GM12878 (cell line): ENCODE data around the gene TSHZ1. TPM values are rescaled to one million over a fixed set of nuclear protein-coding genes. Genes with fewer than 3 reads are reported as not detected.

Experiments
- ATAC-seq: fragments of 200-7000 bp; cut with Tn5 transposase; 3 replicates; pipeline ENCODE4 v1.9.1; 2020; ENCODE audit warnings: mild to moderate bottlenecking, moderate library complexity
- BruUV-seq: library from RNA; stranded (reverse); fragments of 400-500 nt; replicated peaks from 2 replicates; lab custom pipeline; 2021; lab: Mats Ljungman, UMichigan
- CTCF ChIA-PET: fragments of 300-600 bp; sonication (Branson Sonifier 250); formaldehyde crosslinking; extraction: SDS; loops from one replicate; lab custom pipeline; 2021; ENCODE audit warnings: inconsistent platforms; lab: Yijun Ruan, JAX
- POLR2A ChIA-PET: fragments of 350-600 bp; formaldehyde crosslinking; extraction: SDS; loops from one replicate; lab custom pipeline; 2021; ENCODE audit warnings: inconsistent platforms; lab: Charles Lee
- RAD21 ChIA-PET: fragments of 300-600 bp; sonication (Branson Sonifier 250); formaldehyde crosslinking; loops from one replicate; lab custom pipeline; 2023; ENCODE audit warnings: antibody characterized with exemption; ENCODE audit not compliant: unreplicated experiment; lab: Charles Lee
- SMC1A ChIA-PET: fragments of 300-600 bp; sonication (Branson Sonifier 250); formaldehyde crosslinking; loops from one replicate; lab custom pipeline; 2023; ENCODE audit not compliant: unreplicated experiment, uncharacterized antibody; lab: Charles Lee
- DNase-seq: peaks from one replicate; pipeline ENCODE4 v3.0.0-alpha.2; 2011; ENCODE audit warnings: low read depth, low spot score
- FAIRE-seq: peaks from 3 replicates; lab custom pipeline; 2011; peaks lifted over from hg19 to GRCh38; lab: Jason Lieb, UNC
- H2AFZ ChIP-seq: 2 replicates; pipeline ENCODE4 v1.6.0; 2011; ENCODE audit warnings: low read depth, low read length, control low read depth; ENCODE audit not compliant: control insufficient read depth
- H3K27ac ChIP-seq: 2 replicates; pipeline ENCODE4 v1.5.1; 2011; ENCODE audit warnings: control low read depth; ENCODE audit not compliant: control insufficient read depth, insufficient read depth
- H3K27me3 ChIP-seq, 2 experiments: replicated peaks in 1 of 2; 2 replicates each; pipeline versions ENCODE4 v1.6.0 to v1.6.1; 2011; ENCODE audit warnings: low read length in 1 of 2; ENCODE audit not compliant: control insufficient read depth in 2 of 2, insufficient read depth in 2 of 2
- H3K36me3 ChIP-seq, 2 experiments: 2 replicates each; pipeline ENCODE4 v1.5.1; 2011; ENCODE audit warnings: low read length in 1 of 2; ENCODE audit not compliant: control insufficient read depth in 2 of 2, insufficient read depth in 2 of 2
- H3K4me1 ChIP-seq: 2 replicates; pipeline ENCODE4 v1.6.1; 2011; ENCODE audit warnings: mild to moderate bottlenecking, low read length, moderate library complexity, mixed read lengths; ENCODE audit not compliant: control insufficient read depth, insufficient read depth
- H3K4me2 ChIP-seq: 2 replicates; pipeline ENCODE4 v1.6.0; 2011; ENCODE audit warnings: control low read depth; ENCODE audit not compliant: control insufficient read depth, insufficient read depth
- H3K4me3 ChIP-seq: fragments of 200-600 bp; sonication (generic); 2 replicates; pipeline ENCODE4 v1.5.1; 2016
- H3K79me2 ChIP-seq: 2 replicates; pipeline ENCODE4 v1.6.0; 2011; ENCODE audit warnings: low read length; ENCODE audit not compliant: control insufficient read depth, insufficient read depth
- H3K9ac ChIP-seq: 2 replicates; pipeline ENCODE4 v1.8.0; 2011; ENCODE audit warnings: low read length, control low read depth, mixed read lengths; ENCODE audit not compliant: control insufficient read depth, insufficient read depth
- H3K9me3 ChIP-seq: replicated peaks from 3 replicates; pipeline ENCODE4 v1.5.1; 2011; ENCODE audit warnings: mild to moderate bottlenecking, low read length; ENCODE audit not compliant: control insufficient read depth, insufficient read depth
- H4K20me1 ChIP-seq: 2 replicates; pipeline ENCODE4 v1.6.0; 2011; ENCODE audit not compliant: control insufficient read depth, insufficient read depth
- BCL11A ChIP-seq: IDR thresholded peaks from 2 replicates; pipeline ENCODE4 v1.6.1; 2011; ENCODE audit warnings: low read depth, low read length
- CBFB ChIP-seq: IDR thresholded peaks from 2 replicates; pipeline ENCODE4 v1.6.1; 2016; ENCODE audit warnings: antibody characterized with exemption, low read depth
- EED ChIP-seq: sonication (generic); IDR thresholded peaks from 2 replicates; pipeline ENCODE4 v1.6.1; 2016; ENCODE audit warnings: antibody characterized with exemption, low read depth
- EZH2 ChIP-seq: IDR thresholded peaks from 2 replicates; pipeline ENCODE4 v1.6.1; 2012; ENCODE audit warnings: low read depth, mild to moderate bottlenecking, control low read depth, inconsistent platforms, low read length, borderline replicate concordance; ENCODE audit not compliant: control insufficient read depth
- FOS ChIP-seq: IDR thresholded peaks from 3 replicates; pipeline ENCODE4 v1.6.1; 2011; ENCODE audit warnings: borderline replicate concordance; ENCODE audit not compliant: insufficient read length; ENCODE audit errors: extremely low read depth
- NFYB ChIP-seq: IDR thresholded peaks from 2 replicates; pipeline ENCODE4 v1.6.1; 2011; ENCODE audit warnings: low read depth, mild to moderate bottlenecking, low read length, improper control_type of control experiment, moderate library complexity; ENCODE audit not compliant: insufficient read depth
- POLR2A ChIP-seq: IDR thresholded peaks from 2 replicates; pipeline ENCODE4 v1.6.1; 2011; ENCODE audit warnings: low read depth, mild to moderate bottlenecking, low read length
- SUZ12 ChIP-seq: fragments of 200-600 bp; sonication (generic); IDR thresholded peaks from one replicate; pipeline ENCODE4 v1.6.1; 2018; ENCODE audit warnings: antibody characterized with exemption, mild to moderate bottlenecking; ENCODE audit not compliant: unreplicated experiment
- ZNF384 ChIP-seq: IDR thresholded peaks from 2 replicates; pipeline ENCODE4 v1.6.1; 2012; ENCODE audit warnings: low read depth, mild to moderate bottlenecking, low read length, improper control_type of control experiment, borderline replicate concordance
- ZNF592 ChIP-seq: fragments of 450-650 bp; IDR thresholded peaks from 2 replicates; pipeline ENCODE4 v1.6.1; 2017; ENCODE audit warnings: mild to moderate bottlenecking, moderate library complexity
- WGBS: methylation state at CpG from one replicate; pipeline ENCODE4 v1.1.6; 2016; ENCODE audit warnings: low lambda C conversion rate; ENCODE audit not compliant: insufficient replicate concordance, insufficient coverage; ENCODE audit errors: missing lambda C conversion rate; 5-methylcytosine and 5-hydroxymethylcytosine counted together
- in situ Hi-C: fragments of 300-500 bp; cut with MboI; formaldehyde crosslinking; loops from 9 replicates; pipeline ENCODE4 v1.14.3; 2018; ENCODE audit warnings: mixed read lengths
- intact Hi-C: fragments of 100-400 bp; cut with micrococcal nuclease; formaldehyde crosslinking; loops from one replicate; pipeline ENCODE4 v1.14.2; 2022; ENCODE audit not compliant: unreplicated experiment
- polyA plus RNA-seq, 11 experiments: library from polyadenylated mRNA; depleted of rRNA in 4 of 11; unstranded in 6 of 11; stranded (reverse) in 5 of 11; fragments of >200 nt; fragmentation: Nextera tagmentation in 4 of 11; fragmentation: Illumina TruSeq in 1 of 11; extraction: Ambion mirVana in 4 of 11; extraction: Trizol in 1 of 11; gene quantifications; 1 replicate in 1 of 11; 2 replicates in 10 of 11; pipeline versions ENCODE4 v1.2.1 to v1.2.3, GENCODE V29; 2011 to 2016; ENCODE audit warnings: inconsistent platforms in 2 of 11, missing spikeins in 2 of 11, low read depth in 1 of 11
- total RNA-seq, 4 experiments: library from RNA; depleted of rRNA in 3 of 4; stranded (reverse); fragments of >200 nt in 3 of 4; fragmentation: Illumina TruSeq in 1 of 4; extraction: Trizol in 1 of 4; gene quantifications; 2 replicates each; pipeline versions ENCODE4 v1.2.1 to v1.2.3, GENCODE V29; 2013 to 2021
- TF ChIP-seq, protein P1 (sequence below): fragments of 450-650 bp; formaldehyde crosslinking; IDR thresholded peaks from 2 replicates; pipeline ENCODE4 v1.4.0; 2022; ENCODE audit warnings: mild to moderate bottlenecking, moderate library complexity
- TF ChIP-seq, protein P2 (sequence below): fragments of 450-650 bp; IDR thresholded peaks from 2 replicates; pipeline ENCODE4 v1.6.1; 2017; ENCODE audit warnings: borderline replicate concordance
- TF ChIP-seq, protein P3 (sequence below): fragments of 150-350 bp; IDR thresholded peaks from 2 replicates; pipeline ENCODE4 v1.6.1; 2016; ENCODE audit warnings: low read depth, low read length

The TSHZ1 gene
- total and polyA plus RNA-seq, 10 of the 15 experiments (the other 5 are each of a cell fraction or from before 2014, with no cell fraction given): 2.2 to 15.2 (median 5.1) TPM

- Histone ChIP-seq H3K79me2 (no peaks in the 10 kb centered on the region), H2AFZ (no peak overlapping the region), H3K9ac (no peak overlapping the region), H3K4me1 (no peaks in the 10 kb centered on the region), H3K27me3 (no peaks in the 10 kb centered on the region; a peak in 2 of 4 replicates), H4K20me1 (no peaks in the 10 kb centered on the region), H3K4me2 (no peak overlapping the region), H3K9me3 (no peaks in the 10 kb centered on the region), H3K36me3 (no peaks in the 10 kb centered on the region), H3K4me3 (no peak overlapping the region), H3K27ac (no peak overlapping the region)
- no TSS peak for BruUV-seq
- POLR2A ChIA-PET: no interaction called here
- SMC1A ChIA-PET: interaction anchor here (1.9 kb wide), 1 partner anchor 10 kb away, joined by 5 read pairs; no protein-coding TSS in a partner anchor
- intact Hi-C loops: no loop called here
- FAIRE-seq (no peak), DNase-seq (no peak), ATAC-seq (no peak)
- RAD21 ChIA-PET: no interaction called here
- CTCF ChIA-PET: no interaction called here
- in situ Hi-C loops: no loop called here
- WGBS: 54% methylated on average over 4 of the region's 4 CpGs
- TF ChIP-seq NFYB (no peak), EED (no peak), EZH2 (no peak), POLR2A (no peak), CBFB (no peak), FOS (no peak), ZNF592 (no peak), SUZ12 (no peak), BCL11A (no peak), ZNF384 (no peak)
- TF ChIP-seq, protein P1, sequence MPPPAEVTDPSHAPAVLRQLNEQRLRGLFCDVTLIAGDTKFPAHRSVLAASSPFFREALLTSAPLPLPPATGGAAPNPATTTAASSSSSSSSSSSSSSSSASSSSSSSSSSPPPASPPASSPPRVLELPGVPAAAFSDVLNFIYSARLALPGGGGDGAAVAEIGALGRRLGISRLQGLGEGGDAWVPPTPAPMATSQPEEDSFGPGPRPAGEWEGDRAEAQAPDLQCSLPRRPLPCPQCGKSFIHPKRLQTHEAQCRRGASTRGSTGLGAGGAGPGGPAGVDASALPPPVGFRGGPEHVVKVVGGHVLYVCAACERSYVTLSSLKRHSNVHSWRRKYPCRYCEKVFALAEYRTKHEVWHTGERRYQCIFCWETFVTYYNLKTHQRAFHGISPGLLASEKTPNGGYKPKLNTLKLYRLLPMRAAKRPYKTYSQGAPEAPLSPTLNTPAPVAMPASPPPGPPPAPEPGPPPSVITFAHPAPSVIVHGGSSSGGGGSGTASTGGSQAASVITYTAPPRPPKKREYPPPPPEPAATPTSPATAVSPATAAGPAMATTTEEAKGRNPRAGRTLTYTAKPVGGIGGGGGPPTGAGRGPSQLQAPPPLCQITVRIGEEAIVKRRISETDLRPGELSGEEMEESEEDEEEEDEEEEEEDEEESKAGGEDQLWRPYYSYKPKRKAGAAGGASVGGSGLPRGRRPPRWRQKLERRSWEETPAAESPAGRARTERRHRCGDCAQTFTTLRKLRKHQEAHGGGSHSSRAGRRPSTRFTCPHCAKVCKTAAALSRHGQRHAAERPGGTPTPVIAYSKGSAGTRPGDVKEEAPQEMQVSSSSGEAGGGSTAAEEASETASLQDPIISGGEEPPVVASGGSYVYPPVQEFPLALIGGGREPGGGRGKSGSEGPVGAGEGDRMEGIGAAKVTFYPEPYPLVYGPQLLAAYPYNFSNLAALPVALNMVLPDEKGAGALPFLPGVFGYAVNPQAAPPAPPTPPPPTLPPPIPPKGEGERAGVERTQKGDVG (CRISPR knock-in tag): no peak
- TF ChIP-seq, protein P2, sequence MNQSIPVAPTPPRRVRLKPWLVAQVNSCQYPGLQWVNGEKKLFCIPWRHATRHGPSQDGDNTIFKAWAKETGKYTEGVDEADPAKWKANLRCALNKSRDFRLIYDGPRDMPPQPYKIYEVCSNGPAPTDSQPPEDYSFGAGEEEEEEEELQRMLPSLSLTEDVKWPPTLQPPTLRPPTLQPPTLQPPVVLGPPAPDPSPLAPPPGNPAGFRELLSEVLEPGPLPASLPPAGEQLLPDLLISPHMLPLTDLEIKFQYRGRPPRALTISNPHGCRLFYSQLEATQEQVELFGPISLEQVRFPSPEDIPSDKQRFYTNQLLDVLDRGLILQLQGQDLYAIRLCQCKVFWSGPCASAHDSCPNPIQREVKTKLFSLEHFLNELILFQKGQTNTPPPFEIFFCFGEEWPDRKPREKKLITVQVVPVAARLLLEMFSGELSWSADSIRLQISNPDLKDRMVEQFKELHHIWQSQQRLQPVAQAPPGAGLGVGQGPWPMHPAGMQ: no peak
- TF ChIP-seq, protein P3, sequence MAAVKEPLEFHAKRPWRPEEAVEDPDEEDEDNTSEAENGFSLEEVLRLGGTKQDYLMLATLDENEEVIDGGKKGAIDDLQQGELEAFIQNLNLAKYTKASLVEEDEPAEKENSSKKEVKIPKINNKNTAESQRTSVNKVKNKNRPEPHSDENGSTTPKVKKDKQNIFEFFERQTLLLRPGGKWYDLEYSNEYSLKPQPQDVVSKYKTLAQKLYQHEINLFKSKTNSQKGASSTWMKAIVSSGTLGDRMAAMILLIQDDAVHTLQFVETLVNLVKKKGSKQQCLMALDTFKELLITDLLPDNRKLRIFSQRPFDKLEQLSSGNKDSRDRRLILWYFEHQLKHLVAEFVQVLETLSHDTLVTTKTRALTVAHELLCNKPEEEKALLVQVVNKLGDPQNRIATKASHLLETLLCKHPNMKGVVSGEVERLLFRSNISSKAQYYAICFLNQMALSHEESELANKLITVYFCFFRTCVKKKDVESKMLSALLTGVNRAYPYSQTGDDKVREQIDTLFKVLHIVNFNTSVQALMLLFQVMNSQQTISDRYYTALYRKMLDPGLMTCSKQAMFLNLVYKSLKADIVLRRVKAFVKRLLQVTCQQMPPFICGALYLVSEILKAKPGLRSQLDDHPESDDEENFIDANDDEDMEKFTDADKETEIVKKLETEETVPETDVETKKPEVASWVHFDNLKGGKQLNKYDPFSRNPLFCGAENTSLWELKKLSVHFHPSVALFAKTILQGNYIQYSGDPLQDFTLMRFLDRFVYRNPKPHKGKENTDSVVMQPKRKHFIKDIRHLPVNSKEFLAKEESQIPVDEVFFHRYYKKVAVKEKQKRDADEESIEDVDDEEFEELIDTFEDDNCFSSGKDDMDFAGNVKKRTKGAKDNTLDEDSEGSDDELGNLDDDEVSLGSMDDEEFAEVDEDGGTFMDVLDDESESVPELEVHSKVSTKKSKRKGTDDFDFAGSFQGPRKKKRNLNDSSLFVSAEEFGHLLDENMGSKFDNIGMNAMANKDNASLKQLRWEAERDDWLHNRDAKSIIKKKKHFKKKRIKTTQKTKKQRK: no peak
These were observed 46.9 kb upstream of the TSHZ1 start for GRCh38 chr18:75163736-75164135.
